ENCODE measurements around the gene MAD1L1.

MAD1L1 gene

GRCh38 chr7:2180081-2180480 lies 52.7 kb downstream of the MAD1L1 start:
- H3K4me3 ChIP-seq (ENCODE audit: low read depth, low read length): no peak overlapping the region
- no peak for DNase-seq (ENCODE audit: low read depth)
- TF ChIP-seq, protein P1, sequence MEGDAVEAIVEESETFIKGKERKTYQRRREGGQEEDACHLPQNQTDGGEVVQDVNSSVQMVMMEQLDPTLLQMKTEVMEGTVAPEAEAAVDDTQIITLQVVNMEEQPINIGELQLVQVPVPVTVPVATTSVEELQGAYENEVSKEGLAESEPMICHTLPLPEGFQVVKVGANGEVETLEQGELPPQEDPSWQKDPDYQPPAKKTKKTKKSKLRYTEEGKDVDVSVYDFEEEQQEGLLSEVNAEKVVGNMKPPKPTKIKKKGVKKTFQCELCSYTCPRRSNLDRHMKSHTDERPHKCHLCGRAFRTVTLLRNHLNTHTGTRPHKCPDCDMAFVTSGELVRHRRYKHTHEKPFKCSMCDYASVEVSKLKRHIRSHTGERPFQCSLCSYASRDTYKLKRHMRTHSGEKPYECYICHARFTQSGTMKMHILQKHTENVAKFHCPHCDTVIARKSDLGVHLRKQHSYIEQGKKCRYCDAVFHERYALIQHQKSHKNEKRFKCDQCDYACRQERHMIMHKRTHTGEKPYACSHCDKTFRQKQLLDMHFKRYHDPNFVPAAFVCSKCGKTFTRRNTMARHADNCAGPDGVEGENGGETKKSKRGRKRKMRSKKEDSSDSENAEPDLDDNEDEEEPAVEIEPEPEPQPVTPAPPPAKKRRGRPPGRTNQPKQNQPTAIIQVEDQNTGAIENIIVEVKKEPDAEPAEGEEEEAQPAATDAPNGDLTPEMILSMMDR (IDR thresholded peaks at IDR 0.05; ENCODE audit: low read depth, low read length, missing control alignments): no peak
- in situ Hi-C loops (cut with HindIII; ENCODE audit: low sequenced_read_pairs): no loop called here

DNA sequence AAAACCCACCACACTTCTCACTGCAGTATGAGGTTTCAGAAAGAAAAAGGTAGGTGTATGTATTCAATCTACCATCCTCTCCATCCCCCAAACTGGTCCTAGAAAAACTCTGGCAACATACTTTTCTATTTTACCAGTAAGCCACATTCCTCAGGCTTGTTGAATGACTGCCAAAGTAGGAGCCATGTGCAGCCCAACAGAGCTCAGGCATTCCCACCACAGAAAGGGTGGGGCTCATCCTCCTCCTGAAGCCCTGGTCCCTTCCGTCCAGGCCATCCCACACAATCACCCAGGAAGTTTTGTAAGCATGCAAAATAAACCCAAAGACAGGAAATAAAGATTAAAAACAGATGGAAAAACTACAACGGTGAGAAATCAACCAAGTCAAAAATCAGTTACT lies 57.2 kb downstream of the MAD1L1 start:
- no peak overlapping the region for H3K4me3 ChIP-seq (ENCODE audit: low read depth, low read length)
- TF ChIP-seq, protein P1 (IDR thresholded peaks at IDR 0.05; ENCODE audit: low read depth, low read length, missing control alignments): no peak
- peak; percentile 95 for DNase-seq (ENCODE audit: low read depth)
- in situ Hi-C loops (cut with HindIII; ENCODE audit: low sequenced_read_pairs): no loop called here

- TF ChIP-seq, protein P1 (IDR thresholded peaks at IDR 0.05; ENCODE audit: low read depth, low read length, missing control alignments): no peak
- in situ Hi-C loops (cut with HindIII; ENCODE audit: low sequenced_read_pairs): no loop called here
- H3K4me3 ChIP-seq (ENCODE audit: low read depth, low read length): no peak overlapping the region
- no peak for DNase-seq (ENCODE audit: low read depth)
These were observed 57.7 kb downstream of the MAD1L1 start for GRCh38 chr7:2175091-2175490.

DNA sequence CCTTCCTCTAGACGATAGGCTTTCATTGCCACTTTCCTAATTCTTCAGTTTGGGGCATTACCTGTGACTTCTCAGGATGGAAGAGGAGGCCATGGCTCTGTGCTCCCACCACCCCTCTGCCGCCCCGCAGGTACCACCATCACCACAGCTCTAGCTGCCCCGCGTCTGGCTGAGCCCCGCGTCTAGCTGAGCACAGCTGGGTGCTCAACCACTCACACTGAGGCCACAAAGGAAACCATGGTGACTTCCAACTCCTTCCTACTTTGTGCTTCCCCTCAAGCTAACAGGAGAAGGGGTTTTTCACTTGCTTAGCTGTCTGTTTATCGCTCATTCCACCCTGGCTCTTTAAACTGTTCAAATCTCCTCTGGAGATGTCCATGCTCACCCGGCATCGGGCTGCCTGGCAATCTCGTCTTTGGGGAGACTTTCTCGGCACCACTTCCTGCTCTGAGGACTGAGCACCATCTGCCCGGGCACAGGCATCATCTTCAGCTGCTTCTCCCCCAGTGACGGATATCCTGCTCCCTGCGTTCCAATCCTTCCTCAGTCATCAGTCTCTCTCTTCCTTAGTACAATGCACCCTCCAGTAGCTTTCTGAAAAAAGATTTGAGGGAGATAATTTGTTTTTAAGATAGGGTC lies 59.4 kb downstream of the MAD1L1 start:
- TF ChIP-seq, protein P1 (IDR thresholded peaks at IDR 0.05; ENCODE audit: low read depth, low read length, missing control alignments): no peak
- peak; percentile 34 for DNase-seq (ENCODE audit: low read depth)
- no peak overlapping the region for H3K4me3 ChIP-seq (ENCODE audit: low read depth, low read length)

DNA sequence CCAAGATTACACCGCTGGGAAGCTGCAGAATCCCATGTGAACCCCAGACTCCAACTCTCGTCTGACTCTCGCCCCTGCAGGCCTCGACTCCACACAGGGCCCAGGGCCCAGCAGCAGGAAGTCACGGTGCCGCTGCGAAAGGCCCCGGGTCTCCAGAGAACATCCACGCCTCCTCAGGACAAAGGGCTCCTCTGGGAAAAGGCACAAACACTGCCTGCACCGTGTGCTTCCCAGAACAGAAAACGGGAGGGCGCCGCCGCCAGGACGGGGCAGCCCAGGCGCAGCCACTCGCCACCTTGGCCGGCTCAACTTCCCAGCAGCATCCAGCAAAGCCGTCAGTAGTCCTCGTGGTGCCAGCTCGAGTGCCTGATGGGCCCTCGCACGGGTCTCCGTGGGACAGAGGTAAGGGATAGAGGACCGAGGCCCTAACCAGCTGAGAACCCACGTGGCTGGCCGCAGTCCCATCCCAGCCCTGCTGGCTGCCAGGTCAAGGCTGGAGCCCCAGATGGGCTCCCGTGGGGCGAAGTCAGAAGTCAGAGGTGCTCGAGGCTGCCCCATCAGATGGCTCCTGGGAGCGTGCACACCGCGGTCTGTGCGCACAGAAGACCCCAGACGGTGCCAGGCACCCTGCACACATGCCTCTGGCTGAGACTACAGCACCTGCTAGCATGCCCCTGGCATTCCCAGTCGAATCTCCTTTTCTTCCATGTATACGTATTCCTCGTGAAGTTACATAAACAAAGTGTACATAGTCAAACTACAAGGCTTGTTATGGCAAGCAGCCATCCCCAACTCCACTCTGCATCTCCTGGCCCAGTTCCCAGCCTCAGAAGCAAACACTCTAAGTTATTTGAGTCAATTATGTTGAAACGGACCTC lies 60.2 kb downstream of the MAD1L1 start:
- DNase-seq (ENCODE audit: low read depth): peak; percentile 87
- in situ Hi-C loops (cut with HindIII; ENCODE audit: low sequenced_read_pairs): no loop called here
- TF ChIP-seq, protein P1 (IDR thresholded peaks at IDR 0.05; ENCODE audit: low read depth, low read length, missing control alignments): peak; percentile 0
- no peak overlapping the region for H3K4me3 ChIP-seq (ENCODE audit: low read depth, low read length)

More for the DNA sequence above, 59.4 kb downstream of the MAD1L1 start:
- in situ Hi-C loops (cut with HindIII; ENCODE audit: low sequenced_read_pairs): no loop called here

GRCh38 chr7:2171855-2172254 lies 60.9 kb downstream of the MAD1L1 start:
- TF ChIP-seq, protein P1 (IDR thresholded peaks at IDR 0.05; ENCODE audit: low read depth, low read length, missing control alignments): no peak
- in situ Hi-C loops (cut with HindIII; ENCODE audit: low sequenced_read_pairs): no loop called here
- DNase-seq (ENCODE audit: low read depth): no peak
- H3K4me3 ChIP-seq (ENCODE audit: low read depth, low read length): no peak overlapping the region

Data from astrocyte of the cerebellum (primary cell).